Endothelial cell of umbilical vein (primary cell): Measurements from ENCODE around the gene TRNT1. TPM values are rescaled to one million over a fixed set of nuclear protein-coding genes. Genes with fewer than 3 reads are reported as not detected.

Experiments used
- polyA plus RNA-seq, 4 experiments: library from polyadenylated mRNA; depleted of rRNA in 3 of 4; stranded (reverse) in 3 of 4; unstranded in 1 of 4; fragments of >200 nt; gene quantifications; 2 replicates each; pipeline versions ENCODE4 v1.2.1 to v1.2.3, GENCODE V29; 2011 to 2012; ENCODE audit warnings: missing spikeins in 1 of 4
- small RNA-seq: library from RNA; depleted of rRNA; stranded (forward); fragments of <200 nt; gene quantifications from one replicate; pipeline ENCODE3, GENCODE V24; 2012; ENCODE audit warnings: low replicate concordance, low read depth; ENCODE audit not compliant: insufficient read depth, insufficient read length
- total RNA-seq: library from RNA; stranded (reverse); gene quantifications from 2 replicates; pipeline ENCODE4 v1.2.3, GENCODE V29; 2021

The TRNT1 gene
- total and polyA plus RNA-seq, 2 donors (not counting 3 experiments of a cell fraction or from before 2014, with no cell fraction given), result 4.6 to 21.3 TPM

Small RNA genes lying within 50 kb of the gene (small RNA-seq; reads per million reads assigned to genes)
- not detected for gene RF00416

Other genes starting within 250 kb of the TRNT1 start
- gene IL5RA, start 16.6 kb upstream of the TRNT1 start, total RNA-seq, result not detected in 2 replicates
- not detected in 2 replicates for gene IL5RA, start 16.6 kb upstream of the TRNT1 start, polyA plus RNA-seq
- 34.8 and 36.1 TPM in 2 replicates for gene CRBN, start 52.8 kb downstream of the TRNT1 start, total RNA-seq
- 14.5 and 25.2 TPM in 2 replicates for gene CRBN, start 52.8 kb downstream of the TRNT1 start, polyA plus RNA-seq